GM19397 (cell line): Measurements from ENCODE around the gene ZNF281.
"Not testable (repeated sequence)": the region's sequence is repeated elsewhere in the genome, so short reads cannot be mapped to it uniquely, and the experiment has no call there.

Experiments
- ATAC-seq: cut with Tn5 transposase; IDR thresholded peaks from one replicate; pipeline ENCODE4 v1.9.1; 2021; ENCODE audit warnings: mild to moderate bottlenecking, moderate library complexity; ENCODE audit not compliant: unreplicated experiment

Gene ZNF281

DNA sequence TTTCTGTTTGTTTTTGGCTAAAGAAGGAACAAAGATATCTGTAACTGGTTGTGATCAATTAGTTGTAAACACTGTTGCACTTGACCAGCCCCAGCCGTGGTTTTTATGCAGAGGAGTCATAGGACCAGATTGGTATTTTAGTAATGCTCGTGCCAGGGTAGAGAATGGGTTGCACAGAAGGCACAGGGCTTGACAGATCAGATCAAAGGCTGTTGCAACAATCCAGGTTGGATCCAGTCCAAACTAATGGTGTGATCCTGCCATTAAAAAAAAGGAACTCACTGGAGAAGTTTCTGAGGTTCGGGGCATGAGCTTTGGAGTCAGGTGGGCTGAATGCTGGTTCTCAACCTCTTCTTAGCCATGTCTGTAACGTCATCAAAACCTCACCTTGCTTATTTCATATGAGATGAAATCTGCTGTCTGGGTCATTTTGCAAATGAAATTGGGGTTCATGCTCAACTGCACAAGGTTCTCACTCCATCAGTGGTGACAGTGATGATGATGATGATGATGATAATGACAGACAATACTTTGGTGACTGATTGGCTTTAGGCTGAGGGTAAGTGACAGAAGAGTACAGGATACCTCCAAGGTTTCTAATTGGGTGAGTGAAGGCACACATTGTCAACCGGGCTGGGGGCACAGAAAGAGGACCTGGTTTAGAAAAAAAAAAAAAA is 43.1 kb downstream of the ZNF281 start:
- no peak for ATAC-seq

DNA sequence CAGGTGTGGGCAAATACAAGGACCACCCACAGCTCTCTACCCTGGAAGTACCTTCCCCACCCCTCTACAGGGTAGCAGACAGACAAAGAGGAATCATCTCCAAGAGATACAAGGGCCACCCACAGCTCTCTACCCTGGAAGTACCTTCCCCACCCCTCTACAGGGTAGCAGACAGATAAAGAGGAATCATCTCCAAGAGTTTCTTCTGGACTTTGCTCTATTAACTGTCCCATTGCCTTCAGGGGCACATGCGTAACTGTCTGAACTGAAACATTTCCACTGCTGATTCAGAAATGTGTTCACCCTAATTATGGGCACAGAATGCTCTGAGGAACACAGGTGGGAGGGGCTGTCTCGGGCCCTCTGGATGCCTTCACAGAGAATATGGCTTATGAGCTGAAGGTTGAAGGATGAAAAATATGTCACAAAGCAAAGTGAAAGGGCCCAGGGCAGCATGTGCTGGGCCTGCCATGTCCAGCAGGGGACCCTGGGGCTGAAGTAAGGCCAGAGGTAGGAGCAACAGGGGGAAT is 43.9 kb downstream of the ZNF281 start:
- no peak for ATAC-seq

DNA sequence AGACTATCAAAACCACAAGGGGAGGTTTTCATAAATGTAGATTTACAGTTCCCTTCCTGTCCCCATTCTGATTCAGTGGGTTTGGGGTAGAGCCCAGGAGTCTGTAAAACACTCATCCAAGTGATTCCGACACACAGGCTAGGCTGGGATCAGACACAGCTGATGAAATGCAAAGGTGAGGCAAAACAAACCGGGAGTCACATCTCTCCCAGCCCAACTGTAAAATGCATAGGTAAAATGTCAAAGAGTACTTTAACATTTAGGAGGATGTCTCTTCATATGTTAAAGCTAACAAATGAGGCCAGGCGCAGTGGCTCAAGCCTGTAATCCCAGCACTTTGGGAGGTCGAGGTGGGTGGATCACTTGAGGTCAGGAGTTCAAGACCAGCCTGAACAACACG is 45.0 kb downstream of the ZNF281 start:
- no peak for ATAC-seq

DNA sequence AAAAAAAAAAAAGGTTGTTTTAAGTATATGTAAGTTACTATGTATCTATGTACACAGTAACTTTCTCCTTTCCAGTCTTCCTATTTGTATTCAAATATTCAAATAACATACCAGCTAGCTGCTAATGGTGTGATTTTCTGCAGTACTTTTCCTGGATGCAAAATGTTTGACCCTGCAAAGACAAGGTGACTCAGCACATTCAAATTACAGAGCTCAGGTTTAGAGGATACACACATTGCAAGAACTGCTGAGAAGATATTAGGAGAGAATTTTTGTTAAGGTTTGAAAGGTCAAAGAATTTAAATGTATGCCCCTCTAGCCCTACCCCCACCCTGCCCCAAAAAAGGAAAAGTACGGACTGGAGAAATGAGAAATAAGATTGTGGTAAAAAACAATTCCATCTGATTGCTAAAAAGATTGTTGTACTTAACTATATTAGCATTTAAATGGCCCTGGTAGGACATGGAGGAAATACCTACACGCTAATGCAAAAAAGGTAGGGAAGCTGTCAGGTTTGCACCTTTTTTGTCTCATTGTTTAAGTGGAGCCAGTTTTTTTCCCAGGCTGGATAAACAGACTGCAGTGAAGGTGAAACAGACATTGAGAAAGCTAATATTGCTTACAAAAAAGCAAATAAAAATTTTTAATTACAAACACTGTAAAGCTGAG is 45.6 kb downstream of the ZNF281 start:
- no peak for ATAC-seq

DNA sequence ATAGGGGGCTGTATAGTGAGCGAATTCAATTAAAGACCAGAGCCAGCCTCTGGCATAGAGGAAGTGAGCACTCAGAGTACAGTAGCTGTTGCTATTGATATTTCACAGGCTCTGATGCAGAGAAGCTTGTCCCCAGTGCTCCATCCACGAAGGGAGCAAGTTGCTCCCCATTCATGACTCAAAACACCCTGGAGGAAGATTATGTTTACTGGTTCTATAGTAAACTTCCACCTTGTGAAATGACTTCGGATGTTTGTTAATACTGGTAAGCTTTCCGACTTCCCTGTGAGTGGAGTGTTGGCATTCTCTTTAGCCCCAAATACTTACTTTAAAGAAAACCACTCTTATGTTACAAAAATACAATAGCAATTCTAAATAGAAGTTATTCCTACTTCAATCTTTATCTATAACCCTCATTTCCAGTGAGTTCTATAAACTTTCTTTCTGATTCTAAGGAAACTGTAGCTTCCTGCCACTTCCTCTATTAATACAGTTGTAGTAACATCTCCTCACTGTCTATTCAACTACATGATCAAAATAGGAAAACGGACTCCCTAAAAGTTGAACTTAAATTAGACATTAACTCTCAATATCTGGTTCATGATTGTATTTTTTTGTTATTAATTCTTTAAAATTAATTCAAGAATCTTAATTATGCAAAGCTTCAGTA is 46.4 kb downstream of the ZNF281 start:
- ATAC-seq = no peak

DNA sequence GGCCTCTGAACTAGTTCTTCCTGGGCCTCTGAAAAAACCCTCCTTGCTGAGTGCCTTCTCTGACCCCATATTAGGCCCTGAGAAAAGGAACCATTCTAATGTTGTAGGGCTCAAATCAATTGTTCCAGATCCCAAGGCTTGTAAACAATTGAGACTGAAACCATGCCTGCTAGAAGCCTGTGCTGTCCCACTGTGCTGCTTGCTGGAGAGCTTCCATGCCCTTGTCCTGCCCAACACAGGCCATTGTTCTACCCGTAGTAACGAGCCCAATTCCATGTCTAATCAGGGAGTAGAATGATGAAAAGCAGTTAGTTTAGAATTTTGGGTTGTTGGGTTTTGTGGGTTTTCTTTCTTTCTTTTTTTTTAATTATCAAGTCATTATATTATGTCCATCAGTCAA is 47.4 kb downstream of the ZNF281 start:
- ATAC-seq = no peak

DNA sequence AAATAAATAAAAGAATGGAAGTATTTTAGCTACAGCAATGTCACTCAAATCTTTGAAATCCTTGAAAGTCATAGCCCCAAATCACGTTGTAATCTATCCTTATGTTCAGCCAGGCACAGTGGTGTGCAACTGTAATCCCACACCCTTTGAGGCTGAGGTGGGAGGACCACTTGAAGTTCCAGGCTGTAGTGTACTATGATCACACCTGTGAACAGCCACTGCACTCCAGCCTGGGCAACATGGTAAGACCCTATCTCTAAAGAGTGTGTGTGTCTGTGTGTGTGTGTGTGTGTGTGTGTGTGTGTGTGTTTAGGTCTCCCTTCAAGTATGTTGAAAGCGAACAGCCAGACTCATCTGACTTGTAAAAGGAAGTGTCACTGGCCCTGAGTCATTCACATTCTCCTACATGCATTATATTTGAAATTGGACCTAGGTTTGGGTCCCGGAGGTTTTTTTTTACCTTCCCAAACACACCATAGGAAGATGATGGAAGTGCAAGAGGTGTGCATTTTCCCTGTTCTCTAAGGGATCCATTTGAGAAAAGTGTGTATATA is 50.1 kb downstream of the ZNF281 start:
- ATAC-seq = no peak

DNA sequence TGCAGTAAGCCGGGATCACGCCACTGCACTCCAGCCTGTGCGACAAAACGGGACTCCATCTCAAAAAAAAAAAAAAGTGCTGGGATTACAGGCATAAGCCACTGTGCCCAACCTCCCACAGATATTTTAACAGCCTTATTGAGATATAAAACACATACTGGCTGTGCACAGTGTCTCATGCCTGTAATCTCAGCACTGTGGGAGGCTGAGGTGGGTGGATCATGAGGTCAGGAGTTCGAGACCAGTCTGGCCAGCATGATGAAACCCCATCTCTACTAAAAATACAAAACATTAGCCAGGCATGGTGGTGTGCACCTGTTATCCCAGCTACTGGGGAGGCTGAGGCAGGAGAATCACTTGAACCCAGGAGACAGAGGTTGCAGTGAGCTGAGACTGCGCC is 51.9 kb downstream of the ZNF281 start:
- ATAC-seq = not testable (repeated sequence)

DNA sequence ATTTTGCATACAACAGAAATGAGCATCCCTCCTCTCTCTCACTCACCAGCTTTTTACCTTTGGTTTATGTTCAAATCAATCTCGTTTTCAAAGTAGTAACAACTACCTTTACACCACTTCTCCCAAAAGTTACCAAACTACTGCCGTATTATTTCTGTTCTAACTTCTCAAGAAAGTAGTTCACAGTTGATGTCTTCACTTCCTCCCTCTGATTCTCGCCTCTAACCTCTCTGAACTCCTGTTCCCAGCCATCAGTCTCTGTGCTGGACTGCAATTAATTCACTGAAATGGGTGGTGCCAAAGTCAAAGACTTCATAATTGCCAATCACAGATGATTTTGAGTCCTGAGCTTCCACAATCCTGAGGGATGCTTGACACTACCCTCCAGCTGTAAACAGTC is 54.0 kb downstream of the ZNF281 start:
- no peak for ATAC-seq
